Hepatocyte (in vitro differentiated cells): ENCODE measurements around the gene KCNN3. TPM values are rescaled to one million over a fixed set of nuclear protein-coding genes. Genes with fewer than 3 reads are reported as not detected.

Experiments used
- DNase-seq: peaks from one replicate; pipeline ENCODE4 v3.0.0-alpha.2; 2016; ENCODE audit warnings: low spot score
- H2AFZ ChIP-seq: fragments of 200-600 bp; sonication (generic); 2 replicates; pipeline ENCODE4 v1.6.0; 2016; ENCODE audit warnings: antibody characterized with exemption, mild to moderate bottlenecking
- H3K27ac ChIP-seq: fragments of 200-600 bp; sonication (generic); 2 replicates; pipeline ENCODE4 v1.5.1; 2016; ENCODE audit warnings: mild to moderate bottlenecking
- H3K27me3 ChIP-seq: fragments of 200-600 bp; sonication (generic); 2 replicates; pipeline ENCODE4 v1.6.1; 2016
- H3K36me3 ChIP-seq: fragments of 200-600 bp; sonication (generic); replicated peaks from 2 replicates; pipeline ENCODE4 v1.5.1; 2016; ENCODE audit warnings: low read depth; ENCODE audit not compliant: insufficient read depth
- H3K4me1 ChIP-seq: fragments of 200-600 bp; sonication (generic); 2 replicates; pipeline ENCODE4 v1.5.1; 2016; ENCODE audit warnings: mild to moderate bottlenecking, moderate library complexity; ENCODE audit not compliant: insufficient read depth
- H3K4me2 ChIP-seq: fragments of 200-600 bp; sonication (generic); 2 replicates; pipeline ENCODE4 v1.6.0; 2016
- H3K4me3 ChIP-seq: fragments of 200-600 bp; sonication (generic); 2 replicates; pipeline ENCODE4 v1.5.1; 2016; ENCODE audit warnings: mild to moderate bottlenecking
- H3K79me2 ChIP-seq: fragments of 200-600 bp; sonication (generic); 2 replicates; pipeline ENCODE4 v1.6.0; 2017; ENCODE audit warnings: mild to moderate bottlenecking
- H3K9me2 ChIP-seq: fragments of 200-600 bp; sonication (generic); replicated peaks from 2 replicates; pipeline ENCODE4 v1.6.0; 2017; ENCODE audit warnings: mild to moderate bottlenecking; ENCODE audit not compliant: insufficient read depth
- H3K9me3 ChIP-seq: fragments of 200-600 bp; sonication (generic); 2 replicates; pipeline ENCODE4 v1.5.1; 2016; ENCODE audit warnings: low read depth, mild to moderate bottlenecking
- H4K20me1 ChIP-seq: fragments of 200-600 bp; sonication (generic); 2 replicates; pipeline ENCODE4 v1.6.0; 2016; ENCODE audit warnings: mild to moderate bottlenecking; ENCODE audit not compliant: insufficient read depth, poor library complexity, severe bottlenecking
- EZH2 ChIP-seq: fragments of 200-600 bp; sonication (generic); IDR thresholded peaks from 2 replicates; pipeline ENCODE4 v1.6.1; 2016; ENCODE audit warnings: antibody characterized with exemption, mild to moderate bottlenecking, borderline replicate concordance
- EZH2phosphoT487 ChIP-seq: fragments of 200-600 bp; sonication (generic); IDR thresholded peaks from one replicate; pipeline ENCODE4 v1.6.1; 2018; ENCODE audit warnings: antibody characterized with exemption, mild to moderate bottlenecking, low read depth, moderate library complexity; ENCODE audit not compliant: unreplicated experiment, severe bottlenecking
- WGBS: methylation state at CpG from one replicate; pipeline ENCODE4 v1.1.6; 2016; ENCODE audit warnings: low lambda C conversion rate; ENCODE audit errors: missing lambda C conversion rate; 5-methylcytosine and 5-hydroxymethylcytosine counted together
- polyA plus RNA-seq: library from polyadenylated mRNA; unstranded; fragments of >200 nt; fragmentation: Nextera tagmentation; extraction: Ambion mirVana; gene quantifications from 2 replicates; pipeline ENCODE4 v1.2.1, GENCODE V29; 2016
- total RNA-seq: library from RNA; depleted of rRNA; stranded (reverse); fragments of >200 nt; gene quantifications from 2 replicates; pipeline ENCODE4 v1.2.3, GENCODE V29; 2014
- TF ChIP-seq, protein P1 (sequence below): fragments of 200-600 bp; sonication (generic); IDR thresholded peaks from 2 replicates; pipeline ENCODE4 v1.5.1; 2016; ENCODE audit warnings: antibody characterized with exemption, mild to moderate bottlenecking; ENCODE audit not compliant: poor library complexity

Gene KCNN3
- total and polyA plus RNA-seq, 2 experiments from 2014 or later: 0.56 to 0.67 TPM

DNA sequence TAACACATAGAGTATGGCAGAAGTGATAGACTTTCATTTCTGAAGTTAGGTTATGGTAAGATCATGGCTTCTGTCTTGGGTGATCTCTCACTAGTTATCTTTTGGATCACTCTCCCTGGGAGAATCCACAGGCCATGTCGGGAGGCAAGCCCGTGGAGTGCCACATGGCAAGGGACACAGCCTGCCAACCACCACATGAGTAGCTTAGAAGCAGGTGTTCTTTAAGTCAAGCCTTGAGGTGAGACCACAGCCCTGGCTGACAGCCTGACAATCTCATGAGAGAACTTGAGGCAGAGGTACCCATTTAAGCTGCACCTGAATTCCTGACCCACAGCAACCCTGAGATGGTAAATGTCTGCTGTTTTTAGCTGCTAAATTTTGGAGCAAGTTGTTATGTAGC, 130.4 kb downstream of the KCNN3 start:
- Histone ChIP-seq H3K9me2 (no peaks in the 10 kb centered on the region), H3K27me3 (peaks cover 24% of the 10 kb centered on the region), H3K4me3 (no peak overlapping the region), H3K27ac (no peak overlapping the region), H3K9me3 (no peaks in the 10 kb centered on the region), H2AFZ (no peak overlapping the region), H4K20me1 (no peaks in the 10 kb centered on the region), H3K79me2 (no peaks in the 10 kb centered on the region), H3K36me3 (no peaks in the 10 kb centered on the region), H3K4me1 (no peaks in the 10 kb centered on the region), H3K4me2 (no peak overlapping the region)
- 97% methylated on average over 2 of the region's 2 CpGs for WGBS
- DNase-seq: no peak
- TF ChIP-seq EZH2phosphoT487 (no peak), EZH2 (no peak)
- TF ChIP-seq, protein P1, sequence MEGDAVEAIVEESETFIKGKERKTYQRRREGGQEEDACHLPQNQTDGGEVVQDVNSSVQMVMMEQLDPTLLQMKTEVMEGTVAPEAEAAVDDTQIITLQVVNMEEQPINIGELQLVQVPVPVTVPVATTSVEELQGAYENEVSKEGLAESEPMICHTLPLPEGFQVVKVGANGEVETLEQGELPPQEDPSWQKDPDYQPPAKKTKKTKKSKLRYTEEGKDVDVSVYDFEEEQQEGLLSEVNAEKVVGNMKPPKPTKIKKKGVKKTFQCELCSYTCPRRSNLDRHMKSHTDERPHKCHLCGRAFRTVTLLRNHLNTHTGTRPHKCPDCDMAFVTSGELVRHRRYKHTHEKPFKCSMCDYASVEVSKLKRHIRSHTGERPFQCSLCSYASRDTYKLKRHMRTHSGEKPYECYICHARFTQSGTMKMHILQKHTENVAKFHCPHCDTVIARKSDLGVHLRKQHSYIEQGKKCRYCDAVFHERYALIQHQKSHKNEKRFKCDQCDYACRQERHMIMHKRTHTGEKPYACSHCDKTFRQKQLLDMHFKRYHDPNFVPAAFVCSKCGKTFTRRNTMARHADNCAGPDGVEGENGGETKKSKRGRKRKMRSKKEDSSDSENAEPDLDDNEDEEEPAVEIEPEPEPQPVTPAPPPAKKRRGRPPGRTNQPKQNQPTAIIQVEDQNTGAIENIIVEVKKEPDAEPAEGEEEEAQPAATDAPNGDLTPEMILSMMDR: no peak

DNA sequence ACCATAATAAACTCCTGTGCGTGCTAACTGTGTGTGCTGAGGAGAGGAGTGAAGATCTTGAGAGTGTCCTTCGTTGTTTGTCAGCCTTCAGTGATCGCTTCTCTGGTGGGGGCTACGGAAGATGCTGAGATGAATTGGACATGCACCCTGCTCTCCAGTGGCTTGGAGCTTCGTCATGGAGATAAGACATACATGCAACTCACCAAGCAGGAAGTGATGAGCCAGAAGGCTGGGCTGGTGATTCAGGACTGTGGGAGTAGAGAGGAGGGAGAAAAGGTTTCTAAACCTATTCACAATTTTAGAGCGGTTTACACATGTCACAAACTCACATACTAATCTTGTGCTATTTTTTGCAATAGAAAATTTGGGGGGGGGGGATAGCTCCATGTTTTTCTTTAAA, 133.2 kb downstream of the KCNN3 start:
- Histone ChIP-seq H3K9me2 (no peaks in the 10 kb centered on the region), H3K4me1 (no peaks in the 10 kb centered on the region), H3K4me2 (no peak overlapping the region), H3K4me3 (no peak overlapping the region), H3K36me3 (no peaks in the 10 kb centered on the region), H4K20me1 (no peaks in the 10 kb centered on the region), H2AFZ (no peak overlapping the region), H3K79me2 (no peaks in the 10 kb centered on the region), H3K27ac (no peak overlapping the region), H3K27me3 (peaks cover 24% of the 10 kb centered on the region), H3K9me3 (no peaks in the 10 kb centered on the region)
- TF ChIP-seq EZH2phosphoT487 (no peak), EZH2 (no peak)
- TF ChIP-seq, protein P1: no peak
- no peak for DNase-seq
- 79% methylated on average over 6 of the region's 6 CpGs for WGBS

DNA sequence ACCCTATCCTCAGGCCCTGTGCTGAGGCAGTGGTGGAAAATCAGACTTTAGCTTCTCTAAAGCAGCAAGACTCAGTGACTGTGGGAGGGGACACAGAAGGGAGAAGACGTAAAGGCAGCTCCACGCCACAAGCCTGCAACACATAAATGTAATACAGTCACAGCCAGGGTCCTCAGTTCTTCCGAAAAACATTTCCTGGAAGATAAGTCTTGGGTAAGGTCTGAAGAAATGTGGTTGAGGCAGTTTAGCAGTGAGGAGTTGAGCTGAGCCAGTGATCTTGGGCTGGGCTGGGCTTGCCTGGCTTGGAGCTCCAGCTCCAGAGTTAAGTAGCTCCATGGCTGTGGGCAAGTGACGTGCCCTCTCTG, 134.3 kb downstream of the KCNN3 start:
- no peaks in the 10 kb centered on the region for H4K20me1 ChIP-seq
- H3K36me3 ChIP-seq: no peaks in the 10 kb centered on the region
- H3K9me2 ChIP-seq: no peaks in the 10 kb centered on the region
- no peak overlapping the region for H3K4me2 ChIP-seq
- no peak overlapping the region for H3K4me3 ChIP-seq
- no peaks in the 10 kb centered on the region for H3K9me3 ChIP-seq
- H2AFZ ChIP-seq: no peak overlapping the region
- WGBS: 96% methylated on average over 4 of the region's 4 CpGs
- no peaks in the 10 kb centered on the region for H3K4me1 ChIP-seq
- no peak for TF ChIP-seq EZH2
- TF ChIP-seq EZH2phosphoT487: no peak
- TF ChIP-seq, protein P1: no peak
- H3K27me3 ChIP-seq: peaks cover 21% of the 10 kb centered on the region
- H3K79me2 ChIP-seq: no peaks in the 10 kb centered on the region
- DNase-seq: no peak
- H3K27ac ChIP-seq: no peak overlapping the region
